Adrenal gland (tissue), 12 donors: ENCODE results near the gene PLXNC1. TPM values are rescaled to one million over a fixed set of nuclear protein-coding genes. Genes with fewer than 3 reads are reported as not detected.

ENCODE experiments used
- DNase-seq, 7 donors: peaks; one replicate each; pipeline ENCODE4 v3.0.0-alpha.2; 2019 to 2020
- H3K27ac ChIP-seq, 5 donors: fragments of 200-600 bp; sonication (generic) in 4 of 5; 1 replicate in 3 of 5; 2 replicates in 2 of 5; pipeline versions ENCODE4 v1.5.1 to v1.8.0; 2016 to 2020; ENCODE audit warnings: mild to moderate bottlenecking in 1 of 5
- H3K27me3 ChIP-seq: fragments of 200-600 bp; 2 replicates; pipeline ENCODE4 v1.8.0; 2021
- H3K36me3 ChIP-seq, 2 donors: fragments of 200-600 bp; replicated peaks in 1 of 2; 1 replicate in 1 of 2; 2 replicates in 1 of 2; pipeline versions ENCODE4 v1.5.1 to v1.8.0; 2018 to 2022
- H3K4me1 ChIP-seq, 2 donors: fragments of 200-600 bp; replicated peaks in 1 of 2; 1 replicate in 1 of 2; 2 replicates in 1 of 2; pipeline versions ENCODE4 v1.5.1 to v1.8.0; 2018 to 2021
- H3K4me3 ChIP-seq, 4 donors: fragments of 200-600 bp; sonication (generic) in 3 of 4; one replicate each; pipeline ENCODE4 v1.5.1; 2016 to 2018
- H3K9me3 ChIP-seq, 3 donors: fragments of 200-600 bp; sonication (generic) in 1 of 3; replicated peaks in 1 of 3; 1 replicate in 2 of 3; 2 replicates in 1 of 3; pipeline versions ENCODE4 v1.5.1 to v1.8.0; 2016 to 2021
- POLR2A ChIP-seq, 2 donors: fragments of 450-650 bp; IDR thresholded peaks; one replicate each; pipeline ENCODE4 v1.6.1; 2017; ENCODE audit warnings: antibody characterized with exemption in 2 of 2, mild to moderate bottlenecking in 2 of 2, moderate library complexity in 1 of 2
- WGBS, 4 donors: extraction: QIAGEN DNeasy Blood & Tissue Kit in 2 of 4; methylation state at CpG; one replicate each; pipeline versions ENCODE4 v1.1.5 to v1.1.7; 2013 to 2017; 5-methylcytosine and 5-hydroxymethylcytosine counted together
- intact Hi-C, 2 donors: fragments of 100-400 bp; cut with DNase I; formaldehyde crosslinking; loops; one replicate each; pipeline versions ENCODE4 v1.14.1 to v1.15.0; 2022 to 2023
- polyA plus RNA-seq, 3 donors: library from polyadenylated mRNA; stranded (reverse); fragments of 200-250 nt in 2 of 3; fragments of 350-450 nt in 1 of 3; fragmentation: Illumina TruSeq in 1 of 3; extraction: RNeasy Lipid Tissue Mini Kit (QIAGEN cat#74804) in 1 of 3; gene quantifications; one replicate each; pipeline ENCODE4 v1.2.3, GENCODE V29; 2013 to 2014
- total RNA-seq, 9 donors: library from RNA; depleted of rRNA in 4 of 9; stranded (reverse); fragments of >200 nt in 4 of 9; fragments of 120-200 nt in 1 of 9; fragmentation: NEBNext Ultra II Directional in 1 of 9; extraction: Animal tissue kit (Norgen Biotek cat#: 25700) in 1 of 9; gene quantifications; one replicate each; pipeline versions ENCODE4 v1.1.0 to v1.2.4, GENCODE V29; 2013 to 2023
- TF ChIP-seq, protein P1 (sequence below), 6 experiments: fragments of 450-650 bp in 4 of 6; fragments of 200-600 bp in 2 of 6; sonication (generic) in 1 of 6; IDR thresholded peaks; 1 replicate in 5 of 6; 2 replicates in 1 of 6; pipeline versions ENCODE4 v1.5.1 to v1.8.0; 2016 to 2021; ENCODE audit warnings: antibody characterized with exemption in 6 of 6, mild to moderate bottlenecking in 2 of 6, moderate library complexity in 1 of 6
- donor health status: healthy with polysubstance abuse.
- donor health status: Bipolar disorder and iron deficiency.
- donor health status: DM: yes; HTN: yes; CAD: no.
- donor health status: DM: no; HTN: no; CAD: no.
- donor health status: DM: no; HTN: no; CAD: no.
- donor health status: DM: yes; HTN: yes; CAD: no.

The PLXNC1 gene
- total and polyA plus RNA-seq, 12 donors, result 2.5 to 23.4 (median 12.3) TPM

DNA sequence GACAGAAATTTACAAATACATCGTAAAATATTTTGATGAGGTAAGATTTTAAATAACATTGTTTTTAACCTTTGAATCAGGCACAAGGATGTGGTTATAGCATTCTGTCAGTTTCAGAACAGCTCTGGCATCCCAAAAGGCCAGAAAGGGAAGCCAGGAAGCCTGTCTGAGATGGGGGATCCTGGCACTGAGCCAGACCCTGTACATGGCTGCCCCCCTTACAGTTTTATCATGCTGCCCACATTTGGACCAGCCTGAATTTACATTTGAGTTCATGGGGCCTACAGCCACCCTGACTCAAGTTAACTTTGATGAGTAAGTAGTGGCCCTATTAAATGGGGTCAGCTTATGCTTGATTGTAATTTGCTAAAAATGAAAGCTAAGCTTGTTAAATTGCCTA lies 155.6 kb downstream of the PLXNC1 start:
- H3K9me3 ChIP-seq, result no peaks in the 10 kb centered on the region
- TF ChIP-seq POLR2A (IDR thresholded peaks at IDR 0.05), result no peak
- TF ChIP-seq, protein P1, sequence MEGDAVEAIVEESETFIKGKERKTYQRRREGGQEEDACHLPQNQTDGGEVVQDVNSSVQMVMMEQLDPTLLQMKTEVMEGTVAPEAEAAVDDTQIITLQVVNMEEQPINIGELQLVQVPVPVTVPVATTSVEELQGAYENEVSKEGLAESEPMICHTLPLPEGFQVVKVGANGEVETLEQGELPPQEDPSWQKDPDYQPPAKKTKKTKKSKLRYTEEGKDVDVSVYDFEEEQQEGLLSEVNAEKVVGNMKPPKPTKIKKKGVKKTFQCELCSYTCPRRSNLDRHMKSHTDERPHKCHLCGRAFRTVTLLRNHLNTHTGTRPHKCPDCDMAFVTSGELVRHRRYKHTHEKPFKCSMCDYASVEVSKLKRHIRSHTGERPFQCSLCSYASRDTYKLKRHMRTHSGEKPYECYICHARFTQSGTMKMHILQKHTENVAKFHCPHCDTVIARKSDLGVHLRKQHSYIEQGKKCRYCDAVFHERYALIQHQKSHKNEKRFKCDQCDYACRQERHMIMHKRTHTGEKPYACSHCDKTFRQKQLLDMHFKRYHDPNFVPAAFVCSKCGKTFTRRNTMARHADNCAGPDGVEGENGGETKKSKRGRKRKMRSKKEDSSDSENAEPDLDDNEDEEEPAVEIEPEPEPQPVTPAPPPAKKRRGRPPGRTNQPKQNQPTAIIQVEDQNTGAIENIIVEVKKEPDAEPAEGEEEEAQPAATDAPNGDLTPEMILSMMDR (IDR thresholded peaks at IDR 0.05), result no peak
- H3K4me3 ChIP-seq, result no peak overlapping the region
- 51 to 60% (median 54%) methylated on average over 1 of the region's 1 CpG for WGBS, 4 donors
- no peaks in the 10 kb centered on the region for H3K27me3 ChIP-seq
- peaks cover 0 to 12% of the 10 kb centered on the region in 2 donors for H3K4me1 ChIP-seq
- H3K27ac ChIP-seq, result no peak overlapping the region
- peaks cover 0 to 22% of the 10 kb centered on the region in 2 donors for H3K36me3 ChIP-seq
- intact Hi-C loops, result no loop called here
- DNase-seq, result no peak

DNA sequence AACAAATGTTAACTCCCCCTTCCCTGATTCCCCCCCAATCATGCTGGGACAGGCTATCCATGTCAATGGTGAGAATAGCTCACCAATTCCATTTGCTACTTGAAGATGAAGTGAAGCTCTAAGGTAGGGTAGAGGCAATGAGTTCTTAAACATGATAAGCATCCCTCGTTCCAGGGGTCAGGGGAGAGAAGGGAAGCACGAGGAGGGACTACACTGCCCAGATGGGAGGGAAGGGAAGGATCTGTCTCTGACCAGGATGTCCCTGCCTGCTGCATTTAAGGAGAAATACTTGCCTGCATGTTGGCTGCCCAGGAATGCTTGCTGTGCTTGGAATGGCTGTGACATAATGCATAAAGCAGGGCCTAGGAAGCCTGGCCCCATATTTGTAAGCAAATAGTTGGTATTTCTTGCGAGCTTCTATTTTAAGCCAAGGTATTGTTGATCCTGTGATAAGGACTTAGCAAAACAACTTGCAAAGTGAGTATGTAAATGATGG lies 156.2 kb downstream of the PLXNC1 start:
- no peak for DNase-seq
- Histone ChIP-seq H3K9me3 (no peaks in the 10 kb centered on the region), H3K4me3 (no peak overlapping the region), H3K27me3 (no peaks in the 10 kb centered on the region), H3K27ac (no peak overlapping the region), H3K36me3 (peaks cover 0 to 22% of the 10 kb centered on the region in 2 donors), H3K4me1 (peaks cover 0 to 10% of the 10 kb centered on the region in 2 donors)
- intact Hi-C loops, result no loop called here
- TF ChIP-seq, protein P1 (IDR thresholded peaks at IDR 0.05), result no peak
- no peak for TF ChIP-seq POLR2A (IDR thresholded peaks at IDR 0.05)
- WGBS, 4 donors, result 91 to 94% (median 92%) methylated on average over 3 of the region's 3 CpGs

DNA sequence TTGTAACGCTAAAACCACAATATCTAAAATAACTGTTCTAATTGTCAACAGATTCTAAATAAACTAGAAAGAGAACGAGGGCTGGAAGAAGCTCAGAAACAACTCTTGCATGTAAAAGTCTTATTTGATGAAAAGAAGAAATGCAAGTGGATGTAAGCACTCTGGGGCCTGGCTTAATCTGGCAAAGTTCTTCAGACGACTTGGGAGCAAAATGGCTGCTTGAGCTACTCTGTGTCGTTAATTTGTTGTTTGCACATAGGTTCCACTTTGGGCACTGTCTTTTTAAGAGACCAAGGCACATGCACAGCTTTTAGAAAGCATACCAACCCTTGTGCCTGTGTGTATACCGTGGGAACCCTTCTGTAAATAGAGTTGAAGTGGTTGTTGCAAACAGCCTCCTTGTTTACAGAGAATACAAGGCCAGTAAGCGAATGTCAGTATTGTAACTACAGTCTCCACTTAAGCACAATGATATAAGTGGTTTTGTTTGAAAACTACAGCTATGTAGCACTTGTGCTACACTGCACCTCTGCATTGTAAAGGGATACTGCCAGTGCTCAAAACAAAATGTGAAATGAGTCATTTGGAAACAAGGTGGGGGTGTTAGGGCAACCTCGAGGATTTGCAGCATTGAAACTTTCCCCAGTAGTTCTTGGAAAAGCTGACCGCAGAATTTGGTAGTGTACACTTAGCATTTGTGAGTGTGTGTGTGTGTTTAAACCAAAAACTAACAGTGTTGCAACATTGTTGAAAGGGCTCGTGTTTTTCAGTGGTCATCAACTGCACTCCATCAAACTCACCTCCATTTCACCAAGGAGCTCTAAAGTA lies 157.0 kb downstream of the PLXNC1 start:
- Histone ChIP-seq H3K4me3 (no peak overlapping the region), H3K27ac (no peak overlapping the region), H3K27me3 (no peaks in the 10 kb centered on the region), H3K9me3 (no peaks in the 10 kb centered on the region), H3K4me1 (peaks cover 0 to 10% of the 10 kb centered on the region in 2 donors), H3K36me3 (peaks cover 0 to 22% of the 10 kb centered on the region in 2 donors)
- DNase-seq, result peak in 1 of 7 donors; percentile 23
- no peak for TF ChIP-seq POLR2A (IDR thresholded peaks at IDR 0.05)
- TF ChIP-seq, protein P1 (IDR thresholded peaks at IDR 0.05), result no peak
- 64 to 75% (median 69%) methylated on average over 9 of the region's 9 CpGs for WGBS, 4 donors
- intact Hi-C loops, result no loop called here

DNA sequence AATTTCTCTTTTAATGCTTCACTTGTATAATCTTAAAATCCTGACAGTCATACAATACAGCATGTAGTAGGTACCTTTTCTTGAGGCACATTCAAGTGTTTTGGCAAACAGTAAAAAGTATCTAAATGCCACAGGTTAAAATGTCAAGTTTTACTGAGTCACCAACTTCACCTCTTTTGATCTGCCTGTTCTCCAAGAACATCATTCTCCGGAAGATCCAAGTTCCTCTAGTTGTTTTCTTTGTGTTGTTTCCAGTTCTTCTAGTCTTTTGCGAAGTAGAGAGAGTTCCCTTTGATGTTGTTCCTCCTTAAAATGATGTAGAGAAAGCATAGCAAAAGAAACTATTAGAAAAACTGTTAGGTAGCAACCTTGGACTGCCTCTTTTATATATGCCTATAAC lies 160.2 kb downstream of the PLXNC1 start:
- no peak for TF ChIP-seq POLR2A (IDR thresholded peaks at IDR 0.05)
- TF ChIP-seq, protein P1 (IDR thresholded peaks at IDR 0.05), result no peak
- Histone ChIP-seq H3K27me3 (no peaks in the 10 kb centered on the region), H3K36me3 (peaks cover 0 to 11% of the 10 kb centered on the region in 2 donors), H3K9me3 (no peaks in the 10 kb centered on the region), H3K27ac (no peak overlapping the region), H3K4me3 (no peak overlapping the region), H3K4me1 (peaks cover 0 to 10% of the 10 kb centered on the region in 2 donors)
- DNase-seq, result no peak
- WGBS, 4 donors, result 21 to 29% (median 24%) methylated on average over 2 of the region's 2 CpGs
- intact Hi-C loops, result no loop called here
